Retinal pigment epithelial cell (primary cell): ENCODE results near the gene MED13.

ENCODE experiments used
- DNase-seq: peaks from one replicate; pipeline ENCODE4 v3.0.0-alpha.2; 2010; ENCODE audit warnings: low read depth
- H3K4me3 ChIP-seq: 2 replicates; pipeline ENCODE4 v1.5.1; 2011; ENCODE audit warnings: mild to moderate bottlenecking, low read length, control low read depth, moderate library complexity
- CTCF ChIP-seq: conservative IDR thresholded peaks from 2 replicates; pipeline ENCODE4 v1.5.1; 2011; ENCODE audit warnings: low read depth, low read length, control low read depth, inconsistent platforms

MED13 gene

GRCh38 chr17:62090021-62090824 lies 25.1 kb upstream of the MED13 start:
- no peak overlapping the region for H3K4me3 ChIP-seq
- DNase-seq, result no peak
- TF ChIP-seq CTCF, result no peak

- no peak for TF ChIP-seq CTCF
- DNase-seq, result no peak
- no peak overlapping the region for H3K4me3 ChIP-seq
Measured at GRCh38 chr17:62089334-62089733, 24.3 kb upstream of the MED13 start.

GRCh38 chr17:62086737-62087136 lies 21.7 kb upstream of the MED13 start:
- no peak for DNase-seq
- no peak overlapping the region for H3K4me3 ChIP-seq
- no peak for TF ChIP-seq CTCF

- no peak overlapping the region for H3K4me3 ChIP-seq
- no peak for DNase-seq
- no peak for TF ChIP-seq CTCF
Measured at GRCh38 chr17:62085511-62086408, 20.7 kb upstream of the MED13 start.

- DNase-seq, result no peak
- TF ChIP-seq CTCF, result no peak
- no peak overlapping the region for H3K4me3 ChIP-seq
Measured at GRCh38 chr17:62084585-62084984, 19.5 kb upstream of the MED13 start.

GRCh38 chr17:62083651-62084050 lies 18.6 kb upstream of the MED13 start:
- TF ChIP-seq CTCF, result no peak

GRCh38 chr17:62080647-62081046 lies 15.6 kb upstream of the MED13 start:
- no peak for TF ChIP-seq CTCF

More at GRCh38 chr17:62083651-62084050, 18.6 kb upstream of the MED13 start:
- DNase-seq, result no peak
- no peak overlapping the region for H3K4me3 ChIP-seq

More at GRCh38 chr17:62080647-62081046, 15.6 kb upstream of the MED13 start:
- no peak for DNase-seq
- no peak overlapping the region for H3K4me3 ChIP-seq
